A673 (cell line): Measurements from ENCODE around the gene RCBTB1. TPM values are rescaled to one million over a fixed set of nuclear protein-coding genes. Genes with fewer than 3 reads are reported as not detected.

Source experiments
- Bru-seq: library from RNA; stranded (reverse); fragments of 400-500 nt; gene quantifications from one replicate; lab custom pipeline; 2021; lab: Mats Ljungman, UMichigan
- BruChase-seq, 2 experiments: library from RNA; stranded (reverse); fragments of 400-500 nt; gene quantifications; one replicate each; lab custom pipeline; 2021; lab: Mats Ljungman, UMichigan
- BruUV-seq: library from RNA; stranded (reverse); fragments of 400-500 nt; replicated peaks from 2 replicates; lab custom pipeline; 2021; lab: Mats Ljungman, UMichigan
- CTCF ChIA-PET: fragments of 300-600 bp; sonication (Branson Sonifier 250); formaldehyde crosslinking; loops from one replicate; lab custom pipeline; 2022; ENCODE audit warnings: antibody characterized with exemption; lab: Charles Lee
- POLR2A ChIA-PET: fragments of 300-600 bp; sonication (Branson Sonifier 250); formaldehyde crosslinking; loops from one replicate; lab custom pipeline; 2022; ENCODE audit warnings: antibody characterized with exemption; ENCODE audit not compliant: low non-redundant PET; lab: Charles Lee
- DNase-seq: peaks from one replicate; pipeline ENCODE4 v3.0.0-alpha.2; 2015; ENCODE audit warnings: low spot score
- H3K27ac ChIP-seq: fragments of 200-600 bp; sonication (generic); 2 replicates; pipeline ENCODE4 v1.5.1; 2016; ENCODE audit warnings: mixed run types, low read depth, mild to moderate bottlenecking, mixed read lengths, antibody characterized with exemption, low read length; ENCODE audit not compliant: poor library complexity, severe bottlenecking
- H3K27me3 ChIP-seq: fragments of 200-600 bp; sonication (generic); replicated peaks from 2 replicates; pipeline ENCODE4 v1.6.1; 2017; ENCODE audit warnings: mixed run types, low read depth, mild to moderate bottlenecking, mixed read lengths, antibody characterized with exemption, low read length; ENCODE audit not compliant: insufficient read depth, poor library complexity
- H3K36me3 ChIP-seq: fragments of 200-600 bp; sonication (generic); 2 replicates; pipeline ENCODE4 v1.6.1; 2016; ENCODE audit warnings: mixed run types, mild to moderate bottlenecking, mixed read lengths, antibody characterized with exemption, low read length; ENCODE audit not compliant: insufficient read depth, poor library complexity, severe bottlenecking
- H3K4me1 ChIP-seq: fragments of 200-600 bp; sonication (generic); 2 replicates; pipeline ENCODE4 v1.6.1; 2017; ENCODE audit warnings: mixed run types, mild to moderate bottlenecking, mixed read lengths, antibody characterized with exemption, low read length; ENCODE audit not compliant: insufficient read depth, poor library complexity, severe bottlenecking
- H3K4me3 ChIP-seq: fragments of 200-600 bp; sonication (generic); 2 replicates; pipeline ENCODE4 v1.5.1; 2016; ENCODE audit warnings: low read depth, mixed run types, mild to moderate bottlenecking, mixed read lengths, low read length; ENCODE audit not compliant: poor library complexity, severe bottlenecking
- H3K9me3 ChIP-seq: fragments of 200-600 bp; sonication (generic); 2 replicates; pipeline ENCODE4 v1.6.1; 2016; ENCODE audit warnings: mixed run types, low read depth, mild to moderate bottlenecking, mixed read lengths, antibody characterized with exemption, low read length; ENCODE audit not compliant: poor library complexity, severe bottlenecking
- EZH2 ChIP-seq: fragments of 200-600 bp; sonication (generic); IDR thresholded peaks from 2 replicates; pipeline ENCODE4 v1.6.1; 2017; ENCODE audit warnings: borderline replicate concordance, low read depth, mild to moderate bottlenecking, mixed read lengths, antibody characterized with exemption, low read length; ENCODE audit not compliant: poor library complexity, severe bottlenecking
- intact Hi-C: fragments of 100-400 bp; cut with micrococcal nuclease; formaldehyde crosslinking; loops from one replicate; pipeline ENCODE4 v1.10.0; 2022; ENCODE audit not compliant: unreplicated experiment
- long read RNA-seq: library from polyadenylated mRNA; stranded (forward); transcript quantifications from one replicate; pipeline ENCODE4 v2.0.0, GENCODE V29; 2022
- total RNA-seq: library from RNA; stranded (reverse); gene quantifications from 2 replicates; pipeline ENCODE4 v1.2.3, GENCODE V29; 2021
- TF ChIP-seq, protein P1 (sequence below): fragments of 300-800, 200-600 bp; sonication (generic); conservative IDR thresholded peaks from 2 replicates; pipeline ENCODE4 v1.5.1; 2017; ENCODE audit warnings: low read depth, mild to moderate bottlenecking, antibody characterized with exemption, low read length, moderate library complexity, mixed read lengths

Gene RCBTB1
- total RNA-seq (12.7 and 18.4 TPM in 2 replicates), Bru-seq, nascent RNA (percentile 66 among the genes with signal in this experiment), BruChase-seq, experiment 1, labeled RNA remaining after a 2-hour chase (percentile 68 among the genes with signal in this experiment), BruChase-seq, experiment 2, labeled RNA remaining after a 6-hour chase (percentile 70 among the genes with signal in this experiment)
- long read RNA-seq, full-length matches to known transcripts, result 24 of 41 reads
- long read RNA-seq, partial matches to known transcripts, result 7 of 41 reads
- long read RNA-seq, other reads (novel, unspliced or antisense), result 10 of 41 reads

DNA sequence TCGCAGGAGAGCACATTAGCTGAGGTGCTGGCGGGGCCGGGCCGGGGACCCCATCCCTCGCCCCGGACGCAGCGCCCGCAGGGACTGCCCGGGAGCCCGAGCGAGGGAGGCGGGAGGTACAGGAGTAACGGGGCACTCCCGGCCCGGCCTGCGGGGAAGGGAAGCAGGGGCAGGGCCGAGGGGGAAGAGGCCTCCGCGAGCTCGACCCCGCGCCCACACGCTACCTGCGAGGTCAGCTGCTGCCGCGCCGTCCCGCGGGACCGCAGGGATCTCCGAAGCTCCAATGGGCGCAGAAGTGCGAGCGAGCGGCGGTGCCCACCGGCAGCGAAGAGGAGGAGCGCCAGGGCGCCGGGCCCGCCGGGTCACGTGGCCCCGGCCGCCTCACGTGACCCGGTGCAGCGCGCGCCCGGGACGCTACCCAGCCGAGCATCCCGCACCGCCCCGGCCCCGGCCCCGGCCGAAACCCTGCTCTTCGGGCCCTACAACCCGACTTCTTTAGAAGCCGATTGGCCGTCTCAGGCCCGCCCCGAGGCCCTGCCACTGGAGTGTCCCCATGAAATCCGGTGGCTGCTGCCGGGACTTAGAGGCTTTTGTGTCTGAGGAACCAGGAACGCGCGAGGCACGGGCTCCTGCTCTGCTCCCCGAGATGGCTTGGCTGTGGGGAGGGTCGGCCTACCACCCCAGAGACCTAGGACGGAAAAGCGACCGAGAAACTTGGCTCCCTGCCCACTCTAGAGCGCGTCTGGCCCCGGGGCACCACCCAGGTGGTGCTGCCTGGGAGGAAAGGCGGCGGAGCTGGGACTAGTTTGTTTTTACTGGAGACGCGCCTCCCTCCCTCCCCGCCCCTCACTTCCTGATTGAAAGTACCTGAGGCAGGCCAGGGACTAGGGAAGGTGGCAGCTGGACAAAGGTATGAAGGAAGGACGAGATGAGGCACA, at the start of gene RCBTB1:
Gene RCBTB1, minus strand, starts transcription at position 339 of the 938 bp plus-strand sequence. CDS start 18,279 bp downstream, outside the sequence.
- TF ChIP-seq, protein P1, sequence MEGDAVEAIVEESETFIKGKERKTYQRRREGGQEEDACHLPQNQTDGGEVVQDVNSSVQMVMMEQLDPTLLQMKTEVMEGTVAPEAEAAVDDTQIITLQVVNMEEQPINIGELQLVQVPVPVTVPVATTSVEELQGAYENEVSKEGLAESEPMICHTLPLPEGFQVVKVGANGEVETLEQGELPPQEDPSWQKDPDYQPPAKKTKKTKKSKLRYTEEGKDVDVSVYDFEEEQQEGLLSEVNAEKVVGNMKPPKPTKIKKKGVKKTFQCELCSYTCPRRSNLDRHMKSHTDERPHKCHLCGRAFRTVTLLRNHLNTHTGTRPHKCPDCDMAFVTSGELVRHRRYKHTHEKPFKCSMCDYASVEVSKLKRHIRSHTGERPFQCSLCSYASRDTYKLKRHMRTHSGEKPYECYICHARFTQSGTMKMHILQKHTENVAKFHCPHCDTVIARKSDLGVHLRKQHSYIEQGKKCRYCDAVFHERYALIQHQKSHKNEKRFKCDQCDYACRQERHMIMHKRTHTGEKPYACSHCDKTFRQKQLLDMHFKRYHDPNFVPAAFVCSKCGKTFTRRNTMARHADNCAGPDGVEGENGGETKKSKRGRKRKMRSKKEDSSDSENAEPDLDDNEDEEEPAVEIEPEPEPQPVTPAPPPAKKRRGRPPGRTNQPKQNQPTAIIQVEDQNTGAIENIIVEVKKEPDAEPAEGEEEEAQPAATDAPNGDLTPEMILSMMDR, result no peak
- no peak for TF ChIP-seq EZH2
- Histone ChIP-seq H3K9me3 (no peaks in the 10 kb centered on the region), H3K4me1 (peaks cover 5% of the 10 kb centered on the region), H3K27ac (peak within 1 kb of the TSS; percentile 39), H3K27me3 (no peaks in the 10 kb centered on the region), H3K4me3 (peak within 1 kb of the TSS; percentile 70), H3K36me3 (no peaks in the 10 kb centered on the region)
- intact Hi-C loops, result no loop called here
- CTCF ChIA-PET, result no interaction called here
- no TSS peak for BruUV-seq
- peak; percentile 77 for DNase-seq
- POLR2A ChIA-PET, result no interaction called here

DNA sequence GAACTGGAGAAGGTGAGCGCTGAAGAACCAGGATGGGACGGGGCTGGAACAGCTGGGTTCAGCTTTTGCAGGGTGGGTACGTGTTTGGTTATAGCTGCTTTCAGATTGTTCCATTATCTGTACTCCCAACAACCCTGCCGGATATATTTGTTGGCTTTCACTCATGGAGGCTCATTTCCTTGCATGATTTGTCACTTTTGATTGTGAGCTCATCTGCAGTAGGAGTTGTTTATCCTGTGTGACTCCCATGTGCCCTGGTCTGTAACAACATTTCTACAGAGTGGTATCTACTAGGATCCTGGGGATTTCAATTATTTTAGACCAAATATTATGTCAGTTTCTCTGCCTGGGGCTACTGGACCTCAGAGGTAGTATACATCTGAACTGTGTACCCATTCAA, 48.4 kb upstream of the RCBTB1 start:
- no TSS peak for BruUV-seq
- CTCF ChIA-PET, result no interaction called here
- TF ChIP-seq EZH2, result no peak
- TF ChIP-seq, protein P1, result no peak
- Histone ChIP-seq H3K9me3 (no peaks in the 10 kb centered on the region), H3K4me3 (no peak overlapping the region), H3K27ac (no peak overlapping the region), H3K27me3 (no peaks in the 10 kb centered on the region), H3K4me1 (no peaks in the 10 kb centered on the region), H3K36me3 (no peaks in the 10 kb centered on the region)
- intact Hi-C loops, result no loop called here
- POLR2A ChIA-PET, result no interaction called here
- no peak for DNase-seq

DNA sequence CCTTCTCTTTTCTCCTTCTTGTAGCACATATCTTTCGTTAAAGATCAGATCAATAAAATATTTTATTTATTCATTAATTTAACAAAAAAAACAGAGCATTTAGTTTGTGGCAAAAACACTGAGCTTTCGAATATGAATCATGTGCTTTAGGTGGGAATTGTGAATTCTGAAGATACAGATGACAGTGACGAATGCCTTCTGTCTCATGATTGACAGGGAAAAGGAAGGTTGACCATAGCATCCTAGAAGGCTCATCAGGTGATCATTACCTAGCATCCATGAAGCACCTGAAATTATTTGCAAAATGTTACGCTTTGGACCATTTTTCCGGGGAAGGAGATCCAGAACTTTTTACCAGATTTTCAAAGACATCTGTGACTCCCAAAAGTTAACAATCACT, 46.8 kb upstream of the RCBTB1 start:
- H3K36me3 ChIP-seq, result no peaks in the 10 kb centered on the region
- no peak for DNase-seq
- no peak overlapping the region for H3K27ac ChIP-seq
- no peaks in the 10 kb centered on the region for H3K9me3 ChIP-seq
- BruUV-seq, result no TSS peak
- no peak overlapping the region for H3K4me3 ChIP-seq
- no peaks in the 10 kb centered on the region for H3K27me3 ChIP-seq
- ChIA-PET POLR2A (no interaction called here), CTCF (no interaction called here)
- intact Hi-C loops, result no loop called here
- H3K4me1 ChIP-seq, result no peaks in the 10 kb centered on the region
- TF ChIP-seq, protein P1, result no peak
- no peak for TF ChIP-seq EZH2
